Kasumi-1 (cell line): ENCODE results near the gene SMPX.

ENCODE experiments used
- DNase-seq, 2 experiments: peaks; one replicate each; lab custom pipeline; 2025; lab: John Stamatoyannopoulos, UW

Gene SMPX

DNA sequence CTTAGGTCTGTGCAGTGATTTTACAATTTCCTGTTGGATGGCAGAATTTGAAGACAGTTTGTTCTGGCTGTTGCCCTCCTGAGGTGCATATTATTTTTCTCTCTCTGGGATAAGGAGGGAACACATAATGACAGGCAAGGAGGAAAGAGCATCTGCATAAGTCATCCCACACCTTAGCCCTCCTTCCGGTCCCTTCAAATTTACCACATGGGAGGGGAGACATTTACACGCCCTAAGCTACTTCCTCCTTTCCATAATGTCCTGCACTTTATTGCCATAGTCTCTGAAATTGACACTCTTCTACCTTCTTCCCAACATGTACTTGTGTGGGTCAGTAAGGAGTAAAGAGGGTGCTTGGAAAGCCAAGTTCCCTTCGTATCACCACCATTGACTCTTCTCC lies 13.9 kb downstream of the SMPX start:
- no peak for DNase-seq

DNA sequence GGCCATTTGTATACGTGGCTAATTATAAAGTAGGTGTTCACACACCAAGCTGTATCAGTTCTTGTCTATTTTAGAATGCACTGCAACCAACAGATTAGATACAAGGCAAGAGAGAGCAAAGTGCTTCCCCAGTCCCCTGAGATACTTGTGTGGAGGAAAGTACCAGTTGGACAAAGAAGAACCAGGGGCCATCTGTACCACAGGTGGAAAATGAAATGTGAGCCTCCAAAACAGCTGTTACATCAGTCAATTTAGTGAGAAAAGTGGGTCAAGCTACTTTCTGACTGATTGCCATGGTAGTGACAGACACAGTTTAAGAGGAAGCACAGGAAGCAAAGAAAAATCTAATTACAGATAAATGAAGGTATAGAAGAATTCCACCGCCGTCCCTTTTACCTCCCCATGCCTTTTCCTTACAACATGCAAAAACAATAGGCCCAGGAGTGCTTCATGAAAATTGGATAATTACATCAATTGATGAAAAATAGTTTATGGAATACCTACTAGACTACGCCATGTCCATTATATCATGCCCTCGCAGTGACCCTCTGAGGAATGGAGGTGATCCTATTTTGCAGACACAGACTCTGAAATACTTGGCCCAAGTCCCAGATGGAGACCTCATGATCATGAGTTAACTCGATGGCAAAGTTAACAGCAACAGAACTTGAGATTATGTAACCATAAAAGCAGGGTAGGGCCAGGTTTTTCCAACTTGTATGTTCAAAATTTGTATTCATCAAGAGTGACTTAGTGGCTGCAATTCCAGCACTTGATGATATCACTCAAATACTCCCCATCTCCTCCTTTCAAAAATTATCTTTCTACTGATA lies 15.8 kb downstream of the SMPX start:
- DNase-seq, result no peak

DNA sequence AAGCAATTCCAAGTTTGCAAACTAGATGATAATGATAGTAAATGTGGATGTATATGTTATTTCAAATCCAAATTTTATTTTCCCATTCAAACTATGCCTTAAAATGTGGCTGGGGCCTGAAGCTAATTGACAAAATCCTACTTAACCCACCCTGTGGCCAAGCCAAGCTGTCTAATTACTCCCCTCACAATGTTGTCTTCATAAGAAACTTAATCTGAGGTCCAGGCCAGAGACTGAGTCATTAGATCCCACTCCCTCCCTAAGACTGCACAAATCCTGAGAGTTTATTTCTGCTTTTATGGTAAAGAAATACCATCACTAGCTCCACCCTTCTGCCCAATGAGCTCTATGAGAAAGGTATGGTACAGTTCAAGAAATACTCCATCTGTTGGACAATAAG lies 16.6 kb downstream of the SMPX start:
- no peak for DNase-seq

DNA sequence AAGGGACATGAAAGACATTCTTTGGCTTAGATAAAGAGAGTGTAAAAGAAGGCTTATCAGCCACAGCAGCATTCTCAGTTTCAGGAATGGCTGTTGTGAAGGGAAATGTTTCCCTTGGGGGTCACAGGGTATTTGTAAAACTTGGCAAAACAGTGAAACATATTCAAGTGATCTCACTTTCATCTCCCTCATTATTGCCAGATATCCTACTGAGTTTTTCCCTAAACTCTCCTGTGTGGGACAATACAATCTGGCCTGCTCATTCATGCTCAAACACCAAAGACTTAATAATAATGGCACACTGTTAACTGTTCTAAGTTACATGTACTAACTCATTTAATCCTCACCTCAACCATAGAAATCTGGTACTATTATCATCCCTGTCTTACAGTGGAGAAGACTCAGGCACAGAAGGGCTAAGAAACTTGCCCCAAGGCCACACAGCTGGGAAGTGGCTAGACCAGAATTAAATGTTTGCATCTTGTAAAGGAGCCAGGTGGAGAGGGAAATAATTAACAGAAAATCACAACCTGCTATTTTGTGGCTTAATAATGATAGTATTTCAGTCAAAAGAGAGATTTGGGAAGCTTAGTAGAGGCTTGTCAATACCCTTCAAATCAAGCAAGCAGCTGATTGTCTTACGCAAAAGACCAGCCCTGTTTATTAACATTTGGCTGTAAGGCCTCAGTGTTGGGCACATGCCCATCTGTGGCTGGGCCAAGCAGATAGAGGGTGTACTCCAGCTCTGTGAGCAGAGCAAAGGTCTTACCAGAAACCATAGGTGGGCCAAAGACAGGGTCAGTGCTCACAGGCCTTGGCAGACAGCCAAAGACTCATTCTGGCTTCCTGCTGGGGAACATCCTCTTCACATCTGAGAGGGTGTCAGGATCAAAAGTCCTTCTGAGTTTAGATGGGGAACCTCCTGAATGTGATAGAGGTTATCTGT lies 17.3 kb downstream of the SMPX start:
- no peak for DNase-seq

DNA sequence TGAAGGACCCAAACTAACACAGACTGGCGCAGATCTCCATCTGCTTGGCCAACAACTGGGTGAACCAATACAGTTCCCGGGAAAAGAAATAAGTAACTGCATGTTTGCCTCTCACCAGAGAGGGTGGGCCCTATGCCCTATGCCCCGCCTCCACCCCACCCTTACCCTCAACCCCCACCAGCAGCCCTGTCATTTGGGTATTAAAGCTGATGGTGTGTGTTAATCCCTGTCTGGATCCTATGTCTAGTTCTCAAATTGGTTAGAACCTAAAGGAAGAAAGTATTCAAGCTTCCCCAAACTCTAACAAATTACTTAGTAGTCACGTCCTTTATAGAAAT lies 19.0 kb downstream of the SMPX start:
- DNase-seq, result no peak

DNA sequence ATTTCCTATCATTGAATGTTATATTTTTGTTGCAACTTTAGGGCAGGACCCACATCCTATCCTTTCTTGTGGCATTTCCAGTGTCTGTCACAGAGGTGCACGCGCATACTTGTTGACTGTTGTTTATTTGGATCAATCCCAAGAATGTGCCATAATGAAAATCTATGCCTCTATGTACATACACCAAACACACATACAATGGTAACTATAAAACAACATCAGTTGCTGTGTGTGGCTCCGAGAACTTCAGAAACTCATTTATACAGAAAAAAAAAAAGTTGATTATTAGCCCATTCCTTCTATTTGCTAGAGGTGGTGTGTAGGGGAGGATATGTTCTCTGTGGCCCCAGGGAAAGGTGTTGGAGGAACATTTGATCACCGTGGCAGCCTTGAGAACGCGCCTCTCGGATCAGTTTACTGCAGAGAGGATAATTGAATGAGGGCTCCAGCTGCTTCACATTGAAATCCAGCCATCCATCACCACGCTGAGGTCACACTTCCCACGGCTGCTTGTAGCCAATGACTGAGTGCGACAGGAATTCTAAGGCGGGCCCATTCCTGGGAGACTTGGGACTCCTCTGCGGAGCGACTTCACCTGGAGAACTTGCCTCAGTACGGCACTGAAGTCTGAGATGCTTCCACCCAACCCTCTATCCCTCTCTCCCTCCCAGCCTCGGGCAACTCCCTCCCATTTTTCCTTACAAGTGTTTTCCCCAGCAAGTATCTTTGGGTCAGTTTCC lies 19.5 kb downstream of the SMPX start:
- DNase-seq, result no peak

DNA sequence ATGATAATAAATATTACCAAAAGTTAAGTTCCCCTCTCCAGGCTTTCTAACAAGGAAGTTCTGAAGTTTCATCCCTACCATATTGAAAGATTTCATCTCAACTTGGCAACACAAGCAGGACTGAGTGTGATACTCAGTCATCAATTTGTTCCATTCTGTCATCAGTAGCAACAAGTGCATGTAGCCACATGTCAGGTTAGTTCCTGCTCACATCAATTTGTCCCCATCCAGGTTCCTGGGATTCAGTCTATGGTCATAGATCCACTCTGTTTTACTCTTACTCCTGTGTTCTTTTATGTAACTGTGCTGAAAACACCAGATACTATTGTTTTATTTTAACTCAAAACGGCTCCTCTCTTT lies 22.2 kb downstream of the SMPX start:
- no peak for DNase-seq

DNA sequence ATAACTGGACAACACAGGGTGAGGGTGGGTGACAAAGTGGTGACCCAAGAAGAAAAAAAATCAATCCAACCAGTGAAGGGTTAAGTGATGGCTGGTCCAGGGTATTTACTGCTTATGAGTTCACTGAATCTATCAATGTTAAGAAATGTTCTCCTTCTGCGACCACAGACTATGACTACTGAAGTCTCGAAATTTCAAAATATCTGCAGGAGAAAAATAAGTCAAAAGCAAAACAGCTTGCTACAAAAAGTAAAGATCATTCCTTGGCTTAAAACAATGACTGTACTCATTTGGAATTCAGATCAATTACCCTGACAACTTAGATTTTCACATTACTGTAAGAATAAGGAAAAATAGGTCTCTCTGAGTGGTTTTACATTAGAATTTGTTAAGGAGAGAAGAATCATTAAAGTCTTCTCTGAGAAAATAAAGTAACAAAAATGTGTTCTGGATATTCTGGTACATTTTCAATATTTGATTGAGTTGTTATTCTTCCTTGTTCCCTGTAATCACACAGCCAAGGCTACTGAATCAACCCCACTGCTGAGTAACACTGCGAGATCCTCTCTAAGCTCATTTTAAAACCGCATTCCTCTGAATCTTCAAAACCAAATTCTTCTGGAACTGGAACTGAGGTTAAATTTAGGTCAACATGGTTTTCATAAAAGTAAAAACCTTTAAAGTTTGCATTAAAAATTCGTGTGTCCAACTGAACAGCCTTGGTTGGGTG lies 22.7 kb downstream of the SMPX start:
- DNase-seq, result no peak

DNA sequence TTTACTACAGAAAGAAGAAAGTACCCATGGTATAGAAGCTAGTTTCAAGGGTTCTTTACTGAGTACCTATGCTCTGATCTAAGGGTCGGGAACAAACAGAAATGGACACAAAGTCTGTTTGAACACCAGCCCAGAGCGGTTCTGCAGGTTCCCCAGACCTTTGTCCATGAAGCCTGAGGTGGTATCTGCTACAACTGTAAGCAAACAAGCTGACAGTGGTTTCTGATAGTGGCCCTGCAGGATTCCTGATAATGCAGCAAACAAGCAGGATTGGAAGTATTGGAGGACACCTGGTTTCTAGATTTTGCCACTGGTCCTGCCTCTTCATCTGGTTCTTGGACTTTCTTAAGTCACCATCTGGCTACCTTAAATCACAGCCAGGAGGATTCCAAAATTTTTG lies 23.7 kb downstream of the SMPX start:
- DNase-seq, result no peak

DNA sequence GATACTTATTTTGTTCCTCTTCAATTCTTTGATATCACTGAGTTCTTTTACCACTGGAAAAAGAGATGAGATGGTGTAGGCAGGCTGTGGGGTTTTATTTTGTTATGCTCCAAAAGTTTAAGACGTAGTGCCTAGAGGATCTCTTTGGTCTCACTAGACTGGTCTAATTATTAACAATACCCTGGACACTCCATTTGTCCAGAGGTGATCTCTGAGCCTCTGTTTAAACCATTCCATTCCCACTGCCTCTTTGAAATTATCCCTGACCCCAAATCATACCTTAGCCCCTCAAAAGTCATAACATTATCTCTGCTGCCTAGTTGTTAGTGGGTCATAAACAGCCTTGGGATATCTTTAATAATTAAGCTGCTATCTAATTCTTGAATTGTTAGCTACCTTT lies 24.2 kb downstream of the SMPX start:
- no peak for DNase-seq

DNA sequence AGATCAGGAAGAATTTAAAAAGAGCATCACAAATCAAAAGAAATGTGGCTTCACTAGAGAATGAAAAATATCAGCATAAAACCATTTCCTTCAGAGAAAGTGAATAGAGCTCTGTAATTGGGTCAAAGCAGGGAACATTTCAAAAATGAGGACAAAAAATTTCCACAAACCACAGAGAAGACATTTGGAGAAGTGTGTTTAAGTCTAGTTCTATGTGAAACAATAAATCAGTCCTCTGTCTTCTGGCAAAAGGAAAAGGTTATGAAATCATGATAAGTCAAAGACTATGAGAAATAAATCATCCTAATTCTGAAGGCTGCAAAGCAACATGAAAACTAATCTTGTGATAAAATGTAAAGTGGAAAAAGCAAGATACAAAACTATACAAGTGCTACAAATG lies 27.9 kb downstream of the SMPX start:
- no peak for DNase-seq

DNA sequence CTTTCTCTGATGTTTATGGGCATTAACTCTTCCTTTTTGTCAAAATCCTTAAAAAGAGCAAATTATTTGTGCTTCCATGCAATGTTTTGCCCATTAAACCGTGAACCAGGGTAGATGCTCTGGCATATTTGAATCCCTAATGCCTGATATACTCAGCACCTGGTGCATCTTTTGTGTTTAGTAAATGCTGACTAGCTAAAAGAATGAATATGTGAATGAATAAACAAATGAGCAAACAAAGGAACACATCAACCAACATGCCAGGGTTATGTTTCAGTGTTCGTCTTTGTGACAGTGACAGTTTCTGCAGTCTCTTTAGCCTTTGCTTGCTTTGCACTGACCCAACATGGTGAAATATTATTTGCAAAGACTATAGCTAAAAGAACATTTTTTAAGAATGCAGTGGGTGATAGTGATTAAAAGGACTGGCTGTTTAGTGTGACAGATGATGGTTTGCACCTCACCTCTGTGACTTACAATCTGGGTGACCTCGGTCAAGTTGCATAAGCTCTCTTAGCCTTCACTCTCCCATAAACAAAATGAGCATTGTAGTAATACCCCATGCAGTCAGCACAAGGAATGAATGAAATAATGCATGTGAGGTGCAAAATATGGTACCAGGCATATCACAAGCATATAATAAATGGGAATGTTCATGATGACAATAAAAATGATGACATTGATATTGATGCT lies 29.5 kb downstream of the SMPX start:
- no peak for DNase-seq

DNA sequence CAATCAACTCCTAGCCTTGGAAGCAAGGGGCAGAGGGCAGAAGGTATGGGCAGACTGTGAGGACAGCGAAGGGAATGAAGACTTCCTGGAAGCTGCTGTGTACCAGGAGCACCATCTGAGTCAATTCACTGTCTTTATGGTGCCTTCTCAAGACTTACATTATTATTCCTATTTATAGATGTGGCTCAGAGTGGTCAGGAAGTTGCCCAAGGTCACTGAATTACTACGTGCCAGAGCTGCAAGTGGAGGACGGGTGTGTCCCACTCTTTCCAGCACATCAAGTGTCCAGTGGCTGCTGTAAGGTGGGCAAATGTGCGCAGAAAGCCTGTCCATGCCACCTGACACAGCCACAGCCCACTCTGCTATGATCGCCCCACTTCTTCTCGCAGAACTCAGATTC lies 32.0 kb downstream of the SMPX start:
- DNase-seq, result no peak

DNA sequence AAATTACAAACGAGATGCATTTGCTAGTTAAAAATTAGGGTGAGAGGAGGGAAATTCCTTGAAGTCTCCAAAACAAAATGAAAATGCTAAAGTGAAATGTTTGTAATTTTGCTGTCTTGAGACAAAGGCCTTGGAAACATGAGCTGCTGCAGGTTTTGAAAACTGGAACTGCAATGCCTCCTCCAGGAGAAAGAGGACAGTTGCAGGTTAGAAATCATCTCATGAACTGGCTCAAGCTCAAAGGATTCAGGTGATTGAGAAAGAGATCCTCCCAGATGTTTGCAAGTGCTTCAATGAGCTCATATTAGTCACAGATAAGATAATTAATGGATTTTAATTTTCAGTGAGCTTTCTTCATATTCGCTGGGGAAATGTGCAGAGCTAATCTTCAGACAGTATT lies 32.4 kb downstream of the SMPX start:
- DNase-seq, result peak; percentile 6 to 31

DNA sequence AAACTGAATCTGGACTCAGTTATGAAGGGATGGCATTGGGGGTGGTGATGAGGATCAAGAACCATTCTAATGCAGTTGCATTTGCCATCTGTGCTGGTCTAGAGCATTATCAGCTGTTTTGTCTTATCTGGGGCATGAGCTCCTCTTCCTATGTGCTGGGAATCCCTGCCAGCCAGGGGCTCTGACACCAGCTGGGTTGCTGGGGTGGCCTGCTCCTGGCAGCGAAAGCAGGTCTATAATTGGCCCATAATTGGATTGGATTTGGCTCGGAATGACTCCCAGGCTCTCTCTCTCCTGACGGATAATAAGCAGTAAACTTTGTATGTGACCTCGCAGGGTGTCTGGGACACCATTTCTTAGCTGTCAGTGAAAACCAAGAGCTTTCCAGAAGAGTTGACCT lies 34.1 kb downstream of the SMPX start:
- no peak for DNase-seq

DNA sequence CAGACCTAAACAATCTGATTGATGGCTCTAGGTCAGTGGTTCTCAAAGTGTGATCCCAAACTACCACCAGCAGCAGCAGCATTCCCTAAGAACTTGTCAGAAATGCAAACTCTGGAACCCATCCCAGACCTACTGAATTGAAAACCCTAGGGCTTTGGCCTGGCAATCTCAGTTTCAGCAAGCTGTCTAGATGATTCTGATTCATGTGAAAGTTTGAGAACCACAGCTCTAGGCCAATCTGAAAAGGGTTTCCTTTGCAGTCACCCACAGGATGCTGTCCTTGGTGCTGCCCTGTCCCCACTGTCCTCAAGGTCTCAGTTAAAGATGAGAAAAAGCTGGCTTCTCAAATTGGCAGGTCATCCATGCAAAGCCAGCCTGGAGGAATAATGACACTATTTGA lies 34.8 kb downstream of the SMPX start:
- DNase-seq, result peak; percentile 3 to 8

DNA sequence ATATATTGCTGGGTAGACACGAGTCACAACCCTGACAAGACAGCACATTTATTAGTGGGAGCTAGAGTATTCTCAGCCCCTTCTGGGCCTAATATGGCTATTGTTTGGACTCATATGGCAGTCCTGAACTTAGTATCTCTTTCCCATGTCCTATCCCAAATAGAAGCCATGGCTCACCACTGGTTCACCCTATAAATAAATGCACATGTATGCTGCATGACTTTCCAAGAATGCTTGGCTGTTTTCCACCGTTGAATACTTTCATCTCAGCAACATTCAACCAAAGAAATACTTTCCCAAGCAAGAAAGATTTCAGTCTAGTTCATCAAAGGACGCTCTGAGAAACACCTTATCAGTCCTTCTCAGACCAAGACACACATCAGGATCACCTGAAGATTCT lies 36.7 kb downstream of the SMPX start:
- DNase-seq, result no peak

DNA sequence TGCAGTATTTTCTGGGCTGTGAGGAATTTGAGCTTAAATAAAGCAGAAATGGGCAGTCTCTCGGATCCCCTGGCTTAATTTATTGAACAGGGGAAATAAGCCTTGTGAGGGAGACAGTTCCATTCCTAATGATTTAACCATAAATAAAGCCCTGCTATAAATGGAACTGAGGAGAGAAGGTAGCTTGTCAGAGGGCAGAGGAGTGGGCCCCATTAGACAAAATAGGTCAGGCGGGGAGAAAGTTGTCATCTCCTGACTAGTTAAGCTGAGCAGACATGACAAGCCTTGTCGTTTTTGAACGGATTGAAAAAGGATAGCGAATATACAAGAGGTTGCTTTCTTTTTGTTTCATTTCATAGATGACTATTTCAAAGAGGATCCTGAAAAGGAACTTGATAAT lies 39.3 kb downstream of the SMPX start:
- no peak for DNase-seq

DNA sequence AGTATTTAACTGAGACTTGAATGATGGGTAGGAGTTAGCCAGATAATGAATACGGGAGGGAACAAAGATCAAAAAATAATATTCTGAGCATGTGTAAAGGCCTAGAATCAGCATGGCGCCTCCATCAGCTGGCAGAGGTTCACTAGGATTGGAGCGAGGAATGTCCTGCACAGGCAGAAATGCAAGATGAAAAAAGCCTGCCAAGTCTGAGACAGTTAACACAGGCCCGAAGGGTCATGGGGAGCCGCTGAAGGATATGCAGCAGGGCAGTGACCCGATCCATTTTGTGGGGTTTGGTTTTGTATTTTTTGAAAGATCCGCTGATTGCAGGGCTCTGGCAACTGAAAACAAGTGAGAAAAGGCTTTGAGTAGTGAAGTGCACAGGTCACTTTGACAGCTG lies 40.1 kb downstream of the SMPX start:
- no peak for DNase-seq

DNA sequence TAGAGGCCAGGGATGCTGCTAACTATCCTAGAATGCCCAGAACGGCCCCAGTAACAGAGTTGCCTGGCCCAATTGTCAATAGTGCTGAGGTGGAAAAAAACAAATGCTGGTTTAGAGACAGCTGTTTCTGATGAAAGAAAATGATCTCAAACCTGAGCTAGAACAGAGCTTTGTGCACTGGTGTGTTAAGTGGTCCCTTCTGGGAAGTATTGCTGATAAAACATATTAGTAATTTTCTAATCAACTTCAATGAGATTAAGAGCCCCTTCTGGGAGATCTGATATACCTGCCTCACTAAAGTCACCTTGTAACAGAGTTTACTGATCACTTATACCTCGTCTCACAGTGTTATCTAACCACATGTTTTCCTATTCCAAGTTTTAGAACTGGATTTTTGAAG lies 42.1 kb downstream of the SMPX start:
- no peak for DNase-seq

DNA sequence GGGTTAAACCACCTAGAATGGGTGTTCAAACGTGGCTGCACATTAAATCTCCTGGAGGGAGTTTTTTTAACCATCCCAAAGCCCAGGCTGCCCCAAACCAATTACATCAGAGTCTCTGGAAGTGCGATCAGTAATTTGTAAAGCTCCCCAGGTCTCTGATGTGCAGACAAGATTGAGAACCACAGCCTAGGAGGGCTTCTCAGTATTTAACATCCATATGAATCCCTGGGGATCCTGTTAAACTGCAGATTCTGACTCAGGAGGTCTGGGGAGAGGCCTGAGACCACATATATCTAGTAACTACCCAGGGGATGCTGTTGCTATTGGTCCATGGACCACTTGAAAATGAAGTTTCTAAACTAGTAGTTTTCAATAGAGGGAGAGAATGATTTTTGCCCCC lies 42.6 kb downstream of the SMPX start:
- no peak for DNase-seq

DNA sequence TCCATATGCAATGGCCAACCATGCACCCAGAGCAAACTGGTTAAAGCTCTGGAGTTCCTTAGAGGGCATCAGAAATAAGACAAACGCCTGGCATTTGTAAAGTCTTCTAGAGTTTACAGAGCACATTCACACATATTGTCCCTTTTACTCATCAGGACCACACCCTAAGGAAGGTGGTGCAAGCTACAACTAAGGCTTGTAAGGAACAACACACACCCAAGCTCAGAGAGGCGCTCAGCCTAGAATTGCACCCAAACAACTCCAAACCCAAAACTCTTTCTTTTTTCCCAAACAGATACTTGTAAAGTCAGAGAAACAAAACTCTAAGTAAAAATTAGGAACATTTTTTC lies 46.1 kb downstream of the SMPX start:
- DNase-seq, result no peak
